Bone marrow (tissue), 2 donors: ENCODE data around the gene SPATA33.
"Not testable (repeated sequence)": the region's sequence is repeated elsewhere in the genome, so short reads cannot be mapped to it uniquely, and the experiment has no call there.

Source experiments
- DNase-seq, 2 donors: peaks; one replicate each; lab custom pipeline; 2025; lab: John Stamatoyannopoulos, UW

Gene SPATA33

GRCh38 chr16:89629827-89630610 lies 27.6 kb upstream of the SPATA33 start:
- DNase-seq = no peak

- no peak for DNase-seq
Observed at GRCh38 chr16:89633064-89633631, 24.5 kb upstream of the SPATA33 start.

- DNase-seq = not testable (repeated sequence)
Observed at GRCh38 chr16:89634463-89635385, 22.9 kb upstream of the SPATA33 start.

- no peak for DNase-seq
Observed at GRCh38 chr16:89636663-89637062, 21.0 kb upstream of the SPATA33 start.

GRCh38 chr16:89637379-89637778 lies 20.3 kb upstream of the SPATA33 start:
- no peak for DNase-seq

- no peak for DNase-seq
Observed at GRCh38 chr16:89638455-89638854, 19.2 kb upstream of the SPATA33 start.

GRCh38 chr16:89639385-89639784 lies 18.3 kb upstream of the SPATA33 start:
- no peak for DNase-seq

- no peak for DNase-seq
Observed at GRCh38 chr16:89641458-89642119, 16.0 kb upstream of the SPATA33 start.

GRCh38 chr16:89642574-89642973 lies 15.1 kb upstream of the SPATA33 start:
- no peak for DNase-seq

GRCh38 chr16:89643769-89644300 lies 13.8 kb upstream of the SPATA33 start:
- no peak for DNase-seq

- no peak for DNase-seq
Observed at GRCh38 chr16:89645122-89645521, 12.5 kb upstream of the SPATA33 start.

GRCh38 chr16:89646270-89646669 lies 11.4 kb upstream of the SPATA33 start:
- DNase-seq = no peak

GRCh38 chr16:89646906-89647305 lies 10.7 kb upstream of the SPATA33 start:
- no peak for DNase-seq

GRCh38 chr16:89651584-89651983 lies 6.1 kb upstream of the SPATA33 start:
- no peak for DNase-seq

GRCh38 chr16:89653656-89654295 lies 3.9 kb upstream of the SPATA33 start:
- DNase-seq = no peak

- DNase-seq = no peak
Observed at GRCh38 chr16:89655062-89655643, 2.5 kb upstream of the SPATA33 start.

GRCh38 chr16:89656435-89657121 lies 1.1 kb upstream of the SPATA33 start:
- DNase-seq = no peak

GRCh38 chr16:89658221-89658879 lies 714 bp downstream of the SPATA33 start:
- DNase-seq = no peak

GRCh38 chr16:89660146-89660545 lies 2.5 kb downstream of the SPATA33 start:
- no peak for DNase-seq

- DNase-seq = no peak
Observed at GRCh38 chr16:89661215-89661614, 3.6 kb downstream of the SPATA33 start.
